HUES64 (cell line): ENCODE measurements around the gene CNNM1.

Experiments
- H3K27ac ChIP-seq: 2 replicates; pipeline ENCODE4 v1.7.0; 2013; ENCODE audit warnings: low read depth, low read length, inconsistent platforms
- H3K27me3 ChIP-seq: 2 replicates; pipeline ENCODE4 v1.6.1; 2013; ENCODE audit warnings: mild to moderate bottlenecking, low read length; ENCODE audit not compliant: insufficient read depth
- H3K36me3 ChIP-seq: 2 replicates; pipeline ENCODE4 v1.6.1; 2013; ENCODE audit warnings: mild to moderate bottlenecking, low read length; ENCODE audit not compliant: insufficient read depth
- H3K4me1 ChIP-seq: 2 replicates; pipeline ENCODE4 v1.6.1; 2013; ENCODE audit warnings: mild to moderate bottlenecking, low read length, moderate library complexity; ENCODE audit not compliant: insufficient read depth
- H3K4me3 ChIP-seq: 2 replicates; pipeline ENCODE4 v1.5.1; 2013; ENCODE audit warnings: mild to moderate bottlenecking, low read length, moderate library complexity
- H3K9ac ChIP-seq: 2 replicates; pipeline ENCODE4 v1.6.1; 2013; ENCODE audit warnings: mild to moderate bottlenecking, low read depth, low read length
- H3K9me3 ChIP-seq: 2 replicates; pipeline ENCODE4 v1.6.1; 2013; ENCODE audit warnings: low read depth, low read length; ENCODE audit not compliant: insufficient read depth
- WGBS: fragments of 150-250, 120-280 bp; methylation state at CpG from one replicate; pipeline ENCODE4 v1.1.7; 2013; ENCODE audit warnings: missing lambda C conversion rate; 5-methylcytosine and 5-hydroxymethylcytosine counted together

Gene CNNM1

DNA sequence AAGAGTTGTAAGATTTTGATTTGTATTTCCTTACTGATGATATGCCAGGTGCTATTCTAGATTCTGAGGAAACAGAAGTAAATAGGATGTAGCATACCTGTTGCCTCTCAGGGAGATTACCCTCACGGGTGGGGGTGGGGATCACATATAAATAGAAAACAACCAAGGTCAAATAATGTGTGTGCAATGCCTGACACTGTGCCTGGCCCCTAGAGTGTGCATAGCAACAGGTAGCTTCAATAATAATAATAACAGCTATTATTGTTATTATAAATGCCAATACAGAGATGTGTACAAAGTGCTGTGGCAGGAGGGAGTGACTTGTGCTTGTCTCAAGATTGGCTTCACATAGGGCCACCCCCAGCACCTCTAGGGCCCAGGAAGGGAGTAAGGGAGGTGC, 24.0 kb downstream of the CNNM1 start:
- no peak overlapping the region for H3K4me3 ChIP-seq
- H3K27me3 ChIP-seq, result 0 out of 2 replicates have a peak, but pooled peaks cover 4% of the 10 kb centered on the region
- no peaks in the 10 kb centered on the region for H3K36me3 ChIP-seq
- WGBS, result no CpG with 5 or more reads among the region's 1 CpG
- no peak overlapping the region for H3K27ac ChIP-seq
- H3K9ac ChIP-seq, result no peak overlapping the region
- H3K4me1 ChIP-seq, result peaks cover 6% of the 10 kb centered on the region
- H3K9me3 ChIP-seq, result no peaks in the 10 kb centered on the region

DNA sequence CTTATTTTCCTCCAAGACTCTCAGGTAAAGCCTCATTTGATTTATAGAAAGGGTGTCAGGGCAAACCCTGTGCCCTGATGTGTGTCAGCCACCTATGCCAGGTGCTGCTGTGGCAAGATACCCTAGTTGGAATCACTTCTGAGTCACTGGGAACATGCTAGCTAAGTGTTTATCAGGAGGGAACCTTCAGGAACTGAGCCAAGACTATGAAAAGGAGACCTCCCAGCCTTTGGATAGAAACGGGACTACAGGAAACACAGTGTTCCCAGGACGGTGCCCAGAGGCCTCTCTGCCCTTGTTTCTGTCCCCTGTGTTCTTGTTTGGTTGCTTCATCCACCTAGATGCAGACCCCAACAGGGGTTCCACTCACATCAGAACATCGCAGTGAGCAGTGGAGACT, 28.5 kb downstream of the CNNM1 start:
- 0 out of 2 replicates have a peak, but pooled peaks cover 4% of the 10 kb centered on the region for H3K27me3 ChIP-seq

DNA sequence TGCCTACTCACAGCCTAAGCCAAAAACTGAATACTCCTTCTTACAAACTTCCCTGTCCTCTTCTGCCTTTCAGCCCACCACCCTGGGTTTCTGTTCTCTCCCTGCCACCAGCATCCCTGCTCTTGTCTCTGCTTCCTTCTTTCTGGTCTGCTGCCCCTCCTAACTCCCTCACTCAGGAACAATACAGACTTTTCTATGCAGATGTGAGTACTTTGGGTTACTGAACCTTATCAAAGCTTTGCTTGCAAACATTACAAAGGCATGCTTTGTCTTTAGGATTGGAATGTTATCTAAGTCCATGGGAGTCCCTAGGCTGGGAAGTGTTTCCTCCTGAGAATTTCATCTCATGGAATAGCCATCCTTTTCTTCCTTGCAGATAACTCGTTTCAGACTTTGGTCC, 28.9 kb downstream of the CNNM1 start:
- Histone ChIP-seq H3K27me3 (0 out of 2 replicates have a peak, but pooled peaks cover 4% of the 10 kb centered on the region), H3K4me3 (no peak overlapping the region), H3K27ac (peak overlapping the region; percentile 74; the same call in 1 of the 2 replicates), H3K36me3 (no peaks in the 10 kb centered on the region), H3K9ac (no peak overlapping the region), H3K4me1 (peaks cover 17% of the 10 kb centered on the region), H3K9me3 (no peaks in the 10 kb centered on the region)
- 29% methylated on average over 1 of the region's 1 CpG for WGBS

More for the DNA sequence above, 28.5 kb downstream of the CNNM1 start:
- H3K4me1 ChIP-seq, result peaks cover 17% of the 10 kb centered on the region
- no peaks in the 10 kb centered on the region for H3K36me3 ChIP-seq
- H3K4me3 ChIP-seq, result no peak overlapping the region
- H3K9me3 ChIP-seq, result no peaks in the 10 kb centered on the region
- 60% methylated on average over 3 of the region's 3 CpGs for WGBS
- H3K27ac ChIP-seq, result peak overlapping the region; percentile 11; the same call in 1 of the 2 replicates
- no peak overlapping the region for H3K9ac ChIP-seq

DNA sequence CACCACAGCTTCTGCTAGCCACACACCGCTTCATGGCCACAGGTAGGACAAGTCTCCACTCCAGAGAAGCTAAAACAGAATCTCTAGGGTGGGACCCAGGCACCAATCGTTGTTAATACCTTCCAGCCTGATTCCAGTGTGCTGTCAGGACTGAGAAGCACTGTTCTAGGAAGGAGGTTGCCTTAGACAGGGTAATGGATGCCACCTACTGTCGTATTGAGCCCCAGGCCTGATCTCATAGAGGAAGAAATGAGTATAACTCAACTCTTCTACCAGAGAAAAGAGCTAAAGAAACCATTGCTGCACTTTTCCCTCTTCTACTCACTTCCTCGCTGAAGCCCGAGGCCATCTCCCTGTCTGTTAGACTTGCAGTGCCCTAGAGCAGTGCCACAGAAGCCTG, 31.8 kb downstream of the CNNM1 start:
- 87% methylated on average over 5 of the region's 5 CpGs for WGBS
- Histone ChIP-seq H3K4me3 (no peak overlapping the region), H3K27me3 (0 out of 2 replicates have a peak, but pooled peaks cover 4% of the 10 kb centered on the region), H3K36me3 (no peaks in the 10 kb centered on the region), H3K4me1 (peaks cover 17% of the 10 kb centered on the region), H3K9me3 (no peaks in the 10 kb centered on the region), H3K27ac (no peak overlapping the region), H3K9ac (no peak overlapping the region)

DNA sequence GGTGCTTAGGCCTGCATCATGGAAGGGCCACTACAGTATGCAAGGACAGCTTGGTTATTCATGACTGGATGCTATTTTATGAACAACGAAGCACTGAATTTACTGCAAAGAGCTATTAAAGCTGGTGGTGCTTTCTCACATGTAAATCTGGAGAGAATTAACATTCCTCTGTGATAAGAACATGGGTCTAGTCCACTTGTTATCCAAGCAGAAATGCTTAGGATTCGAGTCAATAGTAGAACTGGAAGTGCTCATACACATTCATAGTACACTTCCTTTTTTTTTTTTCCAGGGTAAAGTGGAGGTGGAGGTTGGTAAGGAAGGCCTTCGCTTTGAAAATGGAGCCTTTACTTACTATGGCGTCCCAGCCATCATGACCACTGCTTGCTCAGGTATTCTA, 35.0 kb downstream of the CNNM1 start:
- Histone ChIP-seq H3K4me3 (no peak overlapping the region), H3K27me3 (no peaks in the 10 kb centered on the region), H3K27ac (no peak overlapping the region), H3K4me1 (peaks cover 3% of the 10 kb centered on the region; the same call in 1 of the 2 replicates), H3K36me3 (no peaks in the 10 kb centered on the region), H3K9me3 (no peaks in the 10 kb centered on the region), H3K9ac (no peak overlapping the region)
- 96% methylated on average over 3 of the region's 4 CpGs for WGBS

DNA sequence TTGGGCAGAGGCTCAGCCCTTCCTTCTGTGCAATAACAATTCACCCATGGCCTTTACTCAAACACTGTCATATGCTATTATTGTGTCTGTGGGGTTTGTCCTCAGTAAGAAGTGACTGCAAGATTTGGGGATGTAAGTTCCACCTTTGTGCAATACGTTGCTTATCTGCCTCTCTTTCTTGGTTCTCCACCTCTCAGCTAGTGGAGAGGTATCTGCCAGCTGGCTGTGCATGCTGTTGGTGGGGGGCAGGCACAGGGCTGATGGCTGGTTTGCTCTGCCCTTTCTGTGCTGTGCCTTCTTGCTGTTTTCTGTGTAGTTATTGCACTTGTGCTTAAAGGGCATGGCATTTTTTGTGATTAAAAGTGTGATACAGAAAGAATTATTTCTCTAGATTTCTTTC, 36.2 kb downstream of the CNNM1 start:
- no peak overlapping the region for H3K27ac ChIP-seq
- H3K27me3 ChIP-seq, result no peaks in the 10 kb centered on the region
- no peaks in the 10 kb centered on the region for H3K4me1 ChIP-seq
- H3K4me3 ChIP-seq, result no peak overlapping the region
- no peak overlapping the region for H3K9ac ChIP-seq
- 71% methylated on average over 1 of the region's 1 CpG for WGBS
- no peaks in the 10 kb centered on the region for H3K36me3 ChIP-seq
- H3K9me3 ChIP-seq, result no peaks in the 10 kb centered on the region

DNA sequence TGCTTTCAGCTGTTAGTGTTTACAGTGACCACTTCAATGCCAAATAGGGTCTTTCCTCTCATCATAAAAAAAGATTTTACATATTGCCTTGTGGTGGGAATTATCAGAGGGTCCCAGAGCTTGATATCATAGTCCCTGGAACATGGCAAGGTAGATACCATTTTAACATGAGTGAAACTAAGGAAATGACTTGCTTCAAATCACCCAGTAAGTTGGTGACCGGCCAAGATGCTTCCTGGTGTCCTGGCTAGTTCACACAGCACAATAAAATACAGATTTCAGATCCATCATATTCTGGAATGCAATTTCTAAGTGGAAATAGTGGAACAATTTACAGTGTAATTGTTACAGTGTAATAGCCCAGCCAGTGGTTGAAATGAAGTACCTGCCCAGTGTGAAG, 36.6 kb downstream of the CNNM1 start:
- WGBS, result 88% methylated on average over 1 of the region's 1 CpG
- H3K9me3 ChIP-seq, result no peaks in the 10 kb centered on the region
- no peaks in the 10 kb centered on the region for H3K27me3 ChIP-seq
- no peaks in the 10 kb centered on the region for H3K36me3 ChIP-seq
- H3K9ac ChIP-seq, result no peak overlapping the region
- no peak overlapping the region for H3K27ac ChIP-seq
- no peak overlapping the region for H3K4me3 ChIP-seq
- no peaks in the 10 kb centered on the region for H3K4me1 ChIP-seq

DNA sequence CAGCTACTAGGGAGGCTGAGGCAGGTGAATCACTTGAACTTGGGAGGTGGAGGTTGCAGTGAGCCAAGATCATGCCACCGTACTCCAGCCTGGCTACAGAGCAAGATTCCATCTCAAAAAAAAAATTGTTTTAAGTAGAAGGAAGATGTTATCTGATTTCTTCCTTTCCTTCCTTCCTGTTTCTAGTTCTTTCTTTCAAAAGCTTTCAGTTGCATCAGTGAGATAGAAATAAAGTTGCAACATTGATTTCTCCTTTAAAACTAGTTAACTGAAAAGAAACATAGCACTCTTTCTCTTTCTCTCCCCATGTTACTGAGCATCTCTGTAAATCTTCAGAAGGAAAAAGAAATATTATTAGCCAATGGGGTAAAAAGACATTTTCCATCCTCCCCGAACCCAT, 37.5 kb downstream of the CNNM1 start:
- no peaks in the 10 kb centered on the region for H3K36me3 ChIP-seq
- no peak overlapping the region for H3K9ac ChIP-seq
- H3K27me3 ChIP-seq, result no peaks in the 10 kb centered on the region
- WGBS, result 100% methylated on average over 1 of the region's 2 CpGs
- H3K4me3 ChIP-seq, result no peak overlapping the region
- no peaks in the 10 kb centered on the region for H3K9me3 ChIP-seq
- H3K4me1 ChIP-seq, result no peaks in the 10 kb centered on the region
- H3K27ac ChIP-seq, result no peak overlapping the region

DNA sequence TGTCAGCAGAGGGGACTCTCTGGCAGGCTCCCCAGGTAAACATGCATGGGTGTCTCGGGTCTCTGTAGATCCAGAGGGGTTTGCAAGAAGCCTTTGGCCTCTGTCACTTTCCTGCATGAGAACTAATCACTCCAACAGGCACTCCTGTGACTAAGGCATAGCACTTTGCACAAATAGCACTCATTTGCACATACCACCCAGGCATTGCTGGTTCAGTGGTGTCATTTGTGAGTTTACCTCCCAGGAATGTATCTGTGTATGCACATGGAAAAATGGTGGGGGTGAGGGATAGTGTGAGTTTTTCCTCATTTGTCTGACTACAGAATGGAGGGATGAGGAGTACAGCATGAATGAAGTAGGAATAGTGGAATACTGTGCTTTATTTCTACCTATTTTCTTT, 39.5 kb downstream of the CNNM1 start:
- Histone ChIP-seq H3K27ac (no peak overlapping the region), H3K27me3 (no peaks in the 10 kb centered on the region), H3K36me3 (no peaks in the 10 kb centered on the region), H3K9me3 (no peaks in the 10 kb centered on the region), H3K4me1 (no peaks in the 10 kb centered on the region), H3K9ac (no peak overlapping the region), H3K4me3 (no peak overlapping the region)
- 67% methylated on average over 1 of the region's 1 CpG for WGBS

DNA sequence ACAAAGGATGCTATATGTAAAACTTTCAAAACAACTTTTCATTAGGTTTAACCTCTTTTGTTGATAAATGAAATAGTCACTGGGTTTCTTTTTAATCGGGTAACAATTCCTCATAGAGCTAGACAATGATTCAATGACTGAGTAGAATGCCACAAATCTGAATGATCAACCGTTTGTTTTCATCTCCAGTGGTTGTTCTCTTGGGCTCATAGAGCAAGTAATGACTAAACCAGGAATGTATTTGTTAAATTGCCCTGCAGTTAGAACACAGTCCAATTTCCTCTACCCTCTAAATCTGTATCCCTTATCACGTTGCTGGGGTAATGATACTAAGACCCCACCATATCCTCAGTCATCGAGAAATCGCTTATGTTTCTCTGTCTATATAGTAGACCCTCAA, 40.0 kb downstream of the CNNM1 start:
- no peak overlapping the region for H3K9ac ChIP-seq
- no peaks in the 10 kb centered on the region for H3K9me3 ChIP-seq
- H3K4me1 ChIP-seq, result no peaks in the 10 kb centered on the region
- no peaks in the 10 kb centered on the region for H3K27me3 ChIP-seq
- H3K4me3 ChIP-seq, result no peak overlapping the region
- H3K36me3 ChIP-seq, result no peaks in the 10 kb centered on the region
- no peak overlapping the region for H3K27ac ChIP-seq
- 93% methylated on average over 5 of the region's 5 CpGs for WGBS

DNA sequence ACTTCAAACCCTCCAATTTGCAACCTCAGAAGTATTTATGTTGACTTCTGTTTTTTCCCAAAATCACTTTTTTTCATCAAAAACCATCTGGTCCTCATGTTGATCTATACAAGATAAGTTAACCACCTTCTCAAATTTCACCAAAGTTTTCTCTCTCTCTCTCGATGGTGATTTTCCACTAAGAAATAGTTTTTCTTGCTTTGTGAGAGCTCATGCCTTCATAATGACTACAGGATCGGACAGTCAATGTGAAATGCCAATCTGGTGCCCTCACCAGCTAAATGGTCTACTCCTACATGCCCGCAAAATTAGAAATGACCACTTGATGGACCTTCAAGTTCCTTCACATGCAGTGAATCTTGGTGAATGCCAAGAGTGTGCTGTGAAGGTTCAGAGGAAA, 40.4 kb downstream of the CNNM1 start:
- Histone ChIP-seq H3K4me3 (no peak overlapping the region), H3K9me3 (no peaks in the 10 kb centered on the region), H3K4me1 (no peaks in the 10 kb centered on the region), H3K27me3 (no peaks in the 10 kb centered on the region), H3K9ac (no peak overlapping the region), H3K36me3 (no peaks in the 10 kb centered on the region), H3K27ac (no peak overlapping the region)
- 95% methylated on average over 3 of the region's 3 CpGs for WGBS

DNA sequence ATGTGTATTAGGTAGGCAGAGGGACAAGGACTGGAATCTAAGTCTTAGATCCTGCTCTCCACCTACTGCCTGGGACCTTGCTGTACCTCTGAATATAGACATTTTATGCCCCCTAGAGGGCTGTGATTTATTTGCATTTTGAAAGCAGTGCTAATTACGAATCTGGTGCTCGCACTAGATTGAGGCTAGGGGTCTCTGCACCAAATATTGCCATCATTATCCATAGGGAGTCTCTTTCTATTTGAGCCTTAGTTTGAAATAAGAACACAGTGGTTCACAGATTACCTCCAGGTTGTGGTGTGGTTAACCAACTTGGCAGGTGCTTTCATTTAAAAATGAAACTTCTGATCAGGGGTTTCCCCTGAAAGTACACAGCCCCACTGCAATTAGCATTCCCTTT, 41.8 kb downstream of the CNNM1 start:
- Histone ChIP-seq H3K36me3 (no peaks in the 10 kb centered on the region), H3K4me1 (no peaks in the 10 kb centered on the region), H3K27me3 (no peaks in the 10 kb centered on the region), H3K9ac (no peak overlapping the region), H3K27ac (no peak overlapping the region), H3K9me3 (no peaks in the 10 kb centered on the region), H3K4me3 (no peak overlapping the region)
- 93% methylated on average over 2 of the region's 2 CpGs for WGBS
